SJSA1 (cell line): ENCODE measurements around the gene KAZN. TPM values are rescaled to one million over a fixed set of nuclear protein-coding genes. Genes with fewer than 3 reads are reported as not detected.
A peak's percentile ranks its signal among the peaks of the same experiment; 100 is the strongest.

ENCODE experiments used
- DNase-seq, 2 experiments: peaks; one replicate each; pipeline ENCODE4 v3.0.0-alpha.2; 2015 to 2020; ENCODE audit warnings: low spot score in 2 of 2, low read depth in 1 of 2
- H3K27ac ChIP-seq: fragments of 250-450 bp; sonication (Bioruptor Pico); 2 replicates; pipeline ENCODE4 v1.5.1; 2020; ENCODE audit warnings: mild to moderate bottlenecking, moderate library complexity
- H3K27me3 ChIP-seq: fragments of 250-450 bp; sonication (Bioruptor Pico); replicated peaks from 2 replicates; pipeline ENCODE4 v1.5.1; 2020; ENCODE audit warnings: mild to moderate bottlenecking, moderate library complexity
- H3K36me3 ChIP-seq: fragments of 250-450 bp; sonication (Bioruptor Pico); 2 replicates; pipeline ENCODE4 v1.5.1; 2020; ENCODE audit warnings: mild to moderate bottlenecking
- H3K4me1 ChIP-seq: fragments of 250-450 bp; sonication (Bioruptor Pico); replicated peaks from 2 replicates; pipeline ENCODE4 v1.6.1; 2021; ENCODE audit warnings: mild to moderate bottlenecking
- H3K4me3 ChIP-seq: fragments of 250-450 bp; sonication (Bioruptor Pico); 2 replicates; pipeline ENCODE4 v1.5.1; 2020; ENCODE audit warnings: mild to moderate bottlenecking
- H3K9me3 ChIP-seq: fragments of 250-450 bp; sonication (Bioruptor Pico); replicated peaks from 2 replicates; pipeline ENCODE4 v1.5.1; 2020; ENCODE audit warnings: mild to moderate bottlenecking
- total RNA-seq: library from RNA; depleted of rRNA; stranded (reverse); fragments of >200 nt; shearing (Covaris generic); gene quantifications from 2 replicates; pipeline ENCODE4 v1.2.3, GENCODE V29; 2014

Gene KAZN
- total RNA-seq, 1 experiment from 2014 or later = 4.2 TPM

- H3K9me3 ChIP-seq = no peaks in the 10 kb centered on the region
- H3K4me3 ChIP-seq = no peak overlapping the region
- H3K36me3 ChIP-seq = no peaks in the 10 kb centered on the region
- H3K27ac ChIP-seq = no peak overlapping the region
- peak in 1 of 2 experiments; percentile 16 for DNase-seq
- H3K4me1 ChIP-seq = peaks cover 13% of the 10 kb centered on the region
- H3K27me3 ChIP-seq = no peaks in the 10 kb centered on the region
Observed at GRCh38 chr1:14855268-14855667, 256.8 kb downstream of the KAZN start.

DNA sequence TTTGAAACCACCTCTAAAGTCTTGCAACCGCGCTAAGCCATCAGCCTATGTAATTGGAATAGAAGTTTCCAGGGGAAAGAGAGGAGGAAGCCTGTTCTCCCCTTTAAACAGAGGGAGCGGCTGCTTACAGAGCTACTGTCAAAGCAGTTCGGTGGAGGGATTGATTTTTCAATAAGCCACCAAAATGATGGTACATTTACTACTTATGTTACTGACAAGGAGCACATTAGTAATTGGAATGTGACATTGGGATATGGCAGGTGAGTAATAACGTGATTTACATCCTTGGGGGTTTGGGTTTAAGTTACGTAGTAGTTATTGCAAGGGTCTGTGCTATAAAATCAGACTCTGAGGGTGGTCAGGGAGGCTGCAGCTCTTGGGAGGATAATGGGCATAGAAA is 257.3 kb downstream of the KAZN start:
- H3K4me3 ChIP-seq = no peak overlapping the region
- H3K27me3 ChIP-seq = no peaks in the 10 kb centered on the region
- peaks cover 8% of the 10 kb centered on the region; the same call in 1 of the 2 replicates for H3K4me1 ChIP-seq
- H3K36me3 ChIP-seq = no peaks in the 10 kb centered on the region
- H3K27ac ChIP-seq = no peak overlapping the region
- no peaks in the 10 kb centered on the region for H3K9me3 ChIP-seq
- DNase-seq = no peak

DNA sequence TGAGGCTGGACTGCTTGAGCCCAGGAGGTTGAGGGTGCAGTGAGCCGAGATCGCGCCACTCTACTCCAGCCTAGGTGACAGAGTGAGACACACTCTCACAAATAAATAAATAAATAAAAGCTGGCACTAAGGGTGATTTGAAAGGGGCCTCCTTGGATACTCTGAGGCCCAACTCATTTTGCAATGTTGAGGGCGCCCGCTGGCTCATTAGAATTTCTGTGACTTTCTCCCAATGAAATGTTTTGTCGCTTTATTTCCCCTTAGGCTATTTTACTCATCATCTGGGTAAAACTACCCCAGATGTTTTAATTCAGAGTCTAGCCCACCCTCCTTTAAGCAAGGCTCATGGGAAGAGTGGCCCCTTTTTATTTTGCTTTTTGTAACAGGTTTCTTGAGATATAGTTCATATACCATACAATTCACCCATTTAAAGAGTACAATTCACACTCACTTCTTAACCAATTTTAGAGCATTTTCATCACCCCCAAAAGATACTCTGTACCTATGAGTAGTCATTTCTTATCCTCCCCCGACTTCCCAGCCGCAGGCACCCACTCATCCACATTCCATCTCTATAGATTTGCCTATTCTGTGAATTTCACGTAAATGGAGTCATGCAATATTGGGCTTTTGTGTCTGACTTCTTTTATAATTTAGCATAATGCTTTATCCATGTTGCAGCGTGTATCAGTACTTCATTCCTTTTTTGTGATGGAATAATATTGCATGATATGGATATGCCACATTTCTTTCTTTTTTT is 259.1 kb downstream of the KAZN start:
- H3K4me1 ChIP-seq = peaks cover 6% of the 10 kb centered on the region; the same call in 1 of the 2 replicates
- DNase-seq = no peak
- no peak overlapping the region for H3K27ac ChIP-seq
- H3K27me3 ChIP-seq = no peaks in the 10 kb centered on the region
- no peaks in the 10 kb centered on the region for H3K9me3 ChIP-seq
- no peak overlapping the region for H3K4me3 ChIP-seq
- H3K36me3 ChIP-seq = no peaks in the 10 kb centered on the region

- H3K4me1 ChIP-seq = no peaks in the 10 kb centered on the region
- H3K4me3 ChIP-seq = no peak overlapping the region
- H3K27me3 ChIP-seq = no peaks in the 10 kb centered on the region
- no peak overlapping the region for H3K27ac ChIP-seq
- no peak for DNase-seq
- no peaks in the 10 kb centered on the region for H3K9me3 ChIP-seq
- H3K36me3 ChIP-seq = no peaks in the 10 kb centered on the region
Observed at GRCh38 chr1:14862114-14862771, 263.8 kb downstream of the KAZN start.

GRCh38 chr1:14865106-14865505 is 266.6 kb downstream of the KAZN start:
- H3K36me3 ChIP-seq = no peaks in the 10 kb centered on the region
- H3K27me3 ChIP-seq = no peaks in the 10 kb centered on the region
- H3K4me3 ChIP-seq = no peak overlapping the region
- no peaks in the 10 kb centered on the region for H3K9me3 ChIP-seq
- no peak for DNase-seq
- H3K27ac ChIP-seq = no peak overlapping the region
- H3K4me1 ChIP-seq = no peaks in the 10 kb centered on the region

DNA sequence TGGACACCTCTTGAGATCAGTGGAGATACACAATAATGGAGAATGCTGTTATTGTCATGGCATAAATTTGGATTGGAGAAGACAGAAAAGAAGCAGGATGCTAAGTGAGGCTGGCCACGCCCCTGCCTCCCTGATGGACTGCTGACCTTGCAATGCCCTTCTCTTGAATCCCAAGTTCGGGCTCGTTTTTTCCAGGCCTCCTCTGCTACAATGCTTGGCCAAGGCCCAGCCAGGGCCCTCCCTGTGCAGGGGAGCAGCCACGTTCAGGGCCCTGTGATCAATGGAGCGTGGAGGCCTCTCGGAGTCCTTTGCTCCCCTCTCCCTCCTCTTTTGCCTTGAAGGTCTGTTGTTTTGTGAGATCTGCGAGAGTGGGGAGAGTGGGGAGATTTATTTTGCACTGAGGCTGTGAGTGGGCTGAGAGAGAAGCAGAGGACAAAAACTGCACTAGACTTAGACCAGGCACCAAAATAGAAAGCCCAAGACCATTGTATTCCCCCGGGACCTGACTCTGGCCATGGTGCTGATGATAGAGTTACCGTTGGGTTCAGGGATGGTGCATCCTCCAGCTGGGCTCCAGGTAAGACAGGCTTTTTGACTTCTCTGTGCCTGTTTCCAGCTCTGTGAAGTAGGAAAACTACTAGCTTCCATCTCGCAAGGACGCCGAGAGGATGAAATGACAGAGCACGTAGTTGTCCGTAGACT is 268.6 kb downstream of the KAZN start:
- Histone ChIP-seq H3K9me3 (no peaks in the 10 kb centered on the region), H3K4me3 (no peak overlapping the region), H3K27me3 (no peaks in the 10 kb centered on the region), H3K36me3 (no peaks in the 10 kb centered on the region), H3K27ac (no peak overlapping the region), H3K4me1 (no peaks in the 10 kb centered on the region)
- DNase-seq = no peak

GRCh38 chr1:14869187-14869586 is 270.7 kb downstream of the KAZN start:
- no peaks in the 10 kb centered on the region for H3K9me3 ChIP-seq
- H3K27me3 ChIP-seq = no peaks in the 10 kb centered on the region
- H3K4me3 ChIP-seq = no peak overlapping the region
- H3K27ac ChIP-seq = no peak overlapping the region
- no peaks in the 10 kb centered on the region for H3K36me3 ChIP-seq
- H3K4me1 ChIP-seq = no peaks in the 10 kb centered on the region
- no peak for DNase-seq

DNA sequence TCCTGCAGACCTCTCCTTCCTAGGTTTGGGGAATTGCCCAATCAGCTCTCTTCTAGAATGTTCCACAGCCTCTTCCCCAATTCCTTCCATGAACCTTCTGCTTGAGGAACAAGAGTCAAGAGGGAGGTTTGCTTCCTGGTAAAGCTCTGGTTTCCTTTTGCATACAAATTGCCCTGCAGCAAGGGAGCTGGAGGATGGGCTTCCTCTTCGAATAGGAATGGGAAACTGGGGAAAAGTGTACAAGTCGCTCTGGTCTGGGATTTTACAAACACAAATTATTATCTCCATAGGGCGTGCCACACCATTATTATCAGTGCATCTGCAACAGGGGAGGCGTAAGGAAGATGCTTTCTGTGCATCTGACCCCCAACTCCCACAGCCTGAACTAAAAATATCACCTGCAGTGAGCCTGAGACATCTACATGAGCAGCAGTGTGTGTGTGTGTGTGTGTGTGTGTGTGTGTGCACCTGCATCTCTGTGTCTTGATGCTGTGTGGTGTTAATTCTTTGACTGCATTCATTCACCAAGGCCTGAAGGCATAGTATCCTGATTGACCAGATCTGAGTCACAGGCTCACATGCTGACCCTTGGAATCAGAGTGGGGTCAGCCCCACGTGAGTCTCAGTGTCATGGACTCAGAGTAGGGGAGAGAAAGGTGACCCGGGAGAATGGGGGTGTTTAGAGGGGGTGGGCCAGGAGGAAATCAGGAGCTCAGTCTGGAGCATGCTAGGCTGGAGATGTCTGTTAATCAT is 272.9 kb downstream of the KAZN start:
- Histone ChIP-seq H3K27me3 (no peaks in the 10 kb centered on the region), H3K36me3 (no peaks in the 10 kb centered on the region), H3K4me1 (no peaks in the 10 kb centered on the region), H3K27ac (no peak overlapping the region), H3K4me3 (no peak overlapping the region), H3K9me3 (no peaks in the 10 kb centered on the region)
- DNase-seq = no peak

DNA sequence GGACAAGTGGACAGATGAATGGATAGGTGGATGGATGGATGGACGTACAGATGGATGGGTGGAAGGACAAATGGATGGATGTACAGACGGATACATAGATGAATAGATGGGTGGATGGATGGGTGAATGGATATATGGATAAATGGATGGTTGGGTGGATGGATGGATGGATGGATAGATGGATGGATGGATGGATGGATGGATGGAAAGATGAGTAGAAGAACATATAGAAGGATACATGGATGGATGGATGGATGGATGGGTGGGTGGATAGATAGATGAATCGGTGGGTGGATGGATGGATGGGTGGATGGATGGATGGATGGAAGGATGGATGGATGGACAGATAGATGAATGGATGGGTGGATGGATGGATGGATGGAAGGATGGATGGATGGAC is 274.3 kb downstream of the KAZN start:
- Histone ChIP-seq H3K27me3 (no peaks in the 10 kb centered on the region), H3K9me3 (no peaks in the 10 kb centered on the region), H3K4me3 (no peak overlapping the region), H3K36me3 (no peaks in the 10 kb centered on the region), H3K27ac (no peak overlapping the region), H3K4me1 (no peaks in the 10 kb centered on the region)
- DNase-seq = no peak

DNA sequence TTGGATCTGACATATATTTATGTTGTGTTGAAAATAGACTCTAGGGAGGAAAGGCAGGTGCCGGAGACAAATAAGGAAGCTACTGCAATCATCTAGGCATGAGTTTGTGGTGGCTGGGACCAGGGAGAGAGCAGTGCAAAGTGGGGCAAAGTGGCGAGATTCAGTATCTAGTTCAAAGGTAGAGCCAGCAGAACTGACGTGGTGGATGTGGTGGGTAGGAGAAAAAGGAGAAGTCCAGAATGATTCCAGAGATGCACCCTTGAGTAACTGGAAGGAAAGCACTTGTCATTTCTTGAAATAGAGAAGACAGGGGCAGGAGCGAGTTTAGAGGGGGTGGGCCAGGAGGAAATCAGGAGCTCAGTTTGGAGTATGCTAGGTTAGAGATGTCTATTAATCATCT is 275.2 kb downstream of the KAZN start:
- H3K4me3 ChIP-seq = no peak overlapping the region
- no peaks in the 10 kb centered on the region for H3K36me3 ChIP-seq
- no peak for DNase-seq
- no peaks in the 10 kb centered on the region for H3K27me3 ChIP-seq
- H3K9me3 ChIP-seq = no peaks in the 10 kb centered on the region
- H3K27ac ChIP-seq = no peak overlapping the region
- no peaks in the 10 kb centered on the region for H3K4me1 ChIP-seq

DNA sequence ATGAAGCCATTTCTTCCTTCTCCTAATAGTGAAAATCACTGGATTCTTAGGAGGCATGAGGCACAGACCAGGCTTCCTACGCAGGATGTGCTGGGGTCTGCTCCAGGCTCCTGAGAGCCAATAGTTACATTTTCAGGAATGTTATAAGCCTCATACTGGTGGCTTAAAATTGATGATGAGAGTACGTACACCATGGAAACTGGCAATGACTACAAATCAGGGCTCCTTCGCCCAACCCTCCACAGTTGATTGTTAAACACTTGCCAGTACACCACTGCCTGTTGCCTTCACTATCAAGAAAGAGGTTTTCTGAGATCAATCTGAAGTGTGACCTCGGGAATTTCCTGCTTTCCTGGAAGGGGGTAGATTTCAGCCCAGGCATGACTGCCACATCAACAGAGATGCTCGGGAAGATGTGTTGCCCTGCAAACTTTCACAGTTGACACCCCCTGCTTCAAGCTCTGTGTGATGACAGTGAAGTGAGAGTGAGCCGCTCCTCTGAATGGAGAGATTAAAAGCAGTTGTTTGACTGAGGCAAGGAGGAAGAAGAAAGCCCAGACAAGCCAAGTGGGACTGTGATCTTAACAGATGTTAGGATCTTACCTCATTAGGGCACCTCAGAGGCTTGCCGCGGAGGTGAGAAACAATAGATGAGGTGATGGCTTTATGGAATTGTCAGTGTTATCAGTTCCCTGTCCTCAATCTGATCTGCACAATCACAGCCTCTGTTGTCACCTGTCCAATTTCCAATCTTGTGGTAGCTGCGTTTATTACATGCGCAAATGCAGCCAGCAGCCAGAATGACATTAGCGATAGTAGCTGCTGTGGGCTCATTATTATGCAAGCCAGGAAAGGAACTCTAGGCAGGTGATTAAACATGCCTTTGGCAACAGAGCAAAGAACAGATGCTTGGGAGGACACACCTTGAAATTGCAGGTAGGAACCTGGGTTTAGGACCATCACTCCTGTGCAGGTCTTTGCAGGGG is 277.3 kb downstream of the KAZN start:
- no peaks in the 10 kb centered on the region for H3K27me3 ChIP-seq
- no peaks in the 10 kb centered on the region for H3K36me3 ChIP-seq
- H3K27ac ChIP-seq = no peak overlapping the region
- no peak overlapping the region for H3K4me3 ChIP-seq
- no peak for DNase-seq
- H3K4me1 ChIP-seq = no peaks in the 10 kb centered on the region
- no peaks in the 10 kb centered on the region for H3K9me3 ChIP-seq

- Histone ChIP-seq H3K27me3 (no peaks in the 10 kb centered on the region), H3K27ac (no peak overlapping the region), H3K4me3 (no peak overlapping the region), H3K9me3 (no peaks in the 10 kb centered on the region), H3K36me3 (no peaks in the 10 kb centered on the region), H3K4me1 (no peaks in the 10 kb centered on the region)
- no peak for DNase-seq
Observed at GRCh38 chr1:14876747-14877146, 278.3 kb downstream of the KAZN start.

GRCh38 chr1:14877224-14877623 is 278.7 kb downstream of the KAZN start:
- H3K4me3 ChIP-seq = no peak overlapping the region
- no peak for DNase-seq
- no peaks in the 10 kb centered on the region for H3K4me1 ChIP-seq
- H3K27me3 ChIP-seq = no peaks in the 10 kb centered on the region
- no peaks in the 10 kb centered on the region for H3K9me3 ChIP-seq
- H3K36me3 ChIP-seq = no peaks in the 10 kb centered on the region
- H3K27ac ChIP-seq = no peak overlapping the region
